Neuronal stem cell (in vitro differentiated cells): ENCODE measurements around the gene LRRC73.
A peak's percentile ranks its signal among the peaks of the same experiment; 100 is the strongest.

Source experiments
- DNase-seq: peaks from one replicate; pipeline ENCODE4 v3.0.0-alpha.2; 2013; ENCODE audit warnings: low spot score
- H2AFZ ChIP-seq: one replicate; pipeline ENCODE4 v1.6.1; 2013; ENCODE audit warnings: mild to moderate bottlenecking, low read length, inconsistent platforms
- H2AK5ac ChIP-seq: 2 replicates; pipeline ENCODE4 v1.6.1; 2013; ENCODE audit warnings: low read depth, mild to moderate bottlenecking, inconsistent platforms, low read length, moderate library complexity, mixed read lengths
- H2BK120ac ChIP-seq: 2 replicates; pipeline ENCODE4 v1.6.1; 2013; ENCODE audit warnings: low read depth, mild to moderate bottlenecking, inconsistent platforms, low read length, moderate library complexity, mixed read lengths
- H2BK12ac ChIP-seq: one replicate; pipeline ENCODE4 v1.6.1; 2013; ENCODE audit warnings: low read length, inconsistent platforms
- H2BK15ac ChIP-seq: 2 replicates; pipeline ENCODE4 v1.6.1; 2013; ENCODE audit warnings: mild to moderate bottlenecking, low read length, inconsistent platforms, mixed read lengths
- H2BK5ac ChIP-seq: one replicate; pipeline ENCODE4 v1.6.1; 2013; ENCODE audit warnings: inconsistent platforms, mild to moderate bottlenecking, low read length, moderate library complexity
- H3K14ac ChIP-seq: one replicate; pipeline ENCODE4 v1.6.1; 2013; ENCODE audit warnings: low read length, inconsistent platforms
- H3K18ac ChIP-seq: 2 replicates; pipeline ENCODE4 v1.6.1; 2013; ENCODE audit warnings: low read length, inconsistent platforms
- H3K23ac ChIP-seq: 2 replicates; pipeline ENCODE4 v1.6.1; 2013; ENCODE audit warnings: low read depth, mild to moderate bottlenecking, mixed read lengths, low read length, inconsistent platforms; ENCODE audit not compliant: poor library complexity
- H3K27ac ChIP-seq: replicated peaks from 3 replicates; pipeline ENCODE4 v1.5.1; 2013; ENCODE audit warnings: low read length, inconsistent platforms
- H3K27me3 ChIP-seq, 3 experiments: 2 replicates each; pipeline ENCODE4 v1.6.1; 2013; ENCODE audit warnings: low read length in 3 of 3, mild to moderate bottlenecking in 2 of 3, inconsistent platforms in 1 of 3, low read depth in 1 of 3, mixed read lengths in 1 of 3, moderate library complexity in 1 of 3; ENCODE audit not compliant: control insufficient read depth in 3 of 3, insufficient read depth in 3 of 3
- H3K36me3 ChIP-seq, 2 donors: replicated peaks in 1 of 2; 2 replicates each; pipeline ENCODE4 v1.6.1; 2013; ENCODE audit warnings: low read length in 2 of 2; ENCODE audit not compliant: control insufficient read depth in 2 of 2, insufficient read depth in 2 of 2
- H3K4ac ChIP-seq: 2 replicates; pipeline ENCODE4 v1.6.1; 2013; ENCODE audit warnings: inconsistent platforms, mild to moderate bottlenecking, low read length, moderate library complexity
- H3K4me1 ChIP-seq, 2 donors: 1 replicate in 1 of 2; 2 replicates in 1 of 2; pipeline ENCODE4 v1.6.1; 2013; ENCODE audit warnings: low read length in 2 of 2, low read depth in 1 of 2; ENCODE audit not compliant: control insufficient read depth in 2 of 2, insufficient read depth in 1 of 2
- H3K4me2 ChIP-seq: one replicate; pipeline ENCODE4 v1.6.1; 2013; ENCODE audit warnings: mild to moderate bottlenecking, low read length, inconsistent platforms; ENCODE audit not compliant: insufficient read depth, poor library complexity, severe bottlenecking
- H3K4me3 ChIP-seq, 2 donors: 2 replicates each; pipeline ENCODE4 v1.5.1; 2013; ENCODE audit warnings: low read length in 2 of 2, mild to moderate bottlenecking in 2 of 2, inconsistent platforms in 1 of 2, moderate library complexity in 1 of 2
- H3K79me1 ChIP-seq: one replicate; pipeline ENCODE4 v1.6.1; 2013; ENCODE audit warnings: low read depth, mild to moderate bottlenecking, inconsistent platforms, low read length, moderate library complexity
- H3K9ac ChIP-seq: one replicate; pipeline ENCODE4 v1.6.1; 2013; ENCODE audit warnings: mild to moderate bottlenecking, low read depth, low read length, inconsistent platforms; ENCODE audit not compliant: poor library complexity
- H3K9me3 ChIP-seq, 2 donors: replicated peaks in 1 of 2; 2 replicates each; pipeline versions ENCODE3 to v1.6.1; 2013; ENCODE audit warnings: low read length in 2 of 2, mild to moderate bottlenecking in 2 of 2, inconsistent platforms in 1 of 2, low read depth in 1 of 2, mixed read lengths in 1 of 2, moderate library complexity in 1 of 2; ENCODE audit not compliant: control insufficient read depth in 2 of 2, insufficient read depth in 1 of 2
- H4K8ac ChIP-seq: one replicate; pipeline ENCODE4 v1.6.1; 2013; ENCODE audit warnings: low read depth, mild to moderate bottlenecking, inconsistent platforms, low read length, moderate library complexity
- H4K91ac ChIP-seq: one replicate; pipeline ENCODE4 v1.6.1; 2013; ENCODE audit warnings: low read length, low read depth, mild to moderate bottlenecking, inconsistent platforms; ENCODE audit not compliant: poor library complexity
- WGBS, 2 donors: extraction: QIAGEN DNeasy Blood & Tissue Kit; methylation state at CpG; one replicate each; pipeline ENCODE4 v1.1.7; 2013; ENCODE audit warnings: missing lambda C conversion rate in 2 of 2, mixed read lengths in 1 of 2; ENCODE audit not compliant: insufficient read length in 2 of 2, insufficient replicate concordance in 1 of 2; ENCODE audit errors: extremely low coverage in 2 of 2; 5-methylcytosine and 5-hydroxymethylcytosine counted together

Gene LRRC73

GRCh38 chr6:43478008-43478372 lies 32.2 kb downstream of the LRRC73 start:
- H3K27ac ChIP-seq: no peak overlapping the region
- no peak for DNase-seq

GRCh38 chr6:43477235-43478007 lies 32.7 kb downstream of the LRRC73 start, which contains the start of gene TJAP1:
Gene TJAP1 (plus strand): TSS chr6:43477570. CDS start chr6:43499002, 21,432 bp downstream.
- no peak within 1 kb of the TSS for H3K27ac ChIP-seq
- H2AK5ac ChIP-seq: no peak within 1 kb of the TSS

More at GRCh38 chr6:43478008-43478372, 32.2 kb downstream of the LRRC73 start:
- H4K8ac ChIP-seq: no peak overlapping the region
- peak overlapping the region; percentile 94 for H2AFZ ChIP-seq
- no peak overlapping the region for H3K14ac ChIP-seq
- H2BK15ac ChIP-seq: no peak overlapping the region
- no peak overlapping the region for H3K18ac ChIP-seq
- no peak overlapping the region for H2AK5ac ChIP-seq
- no peak overlapping the region for H3K4ac ChIP-seq
- H2BK12ac ChIP-seq: no peak overlapping the region
- peak overlapping the region; percentile 63 to 86 for H3K4me3 ChIP-seq
- no peak overlapping the region for H4K91ac ChIP-seq
- no peak overlapping the region for H2BK120ac ChIP-seq
- H3K27me3 ChIP-seq: no peaks in the 10 kb centered on the region
- no CpG with 5 or more reads among the region's 3 CpGs for WGBS, 2 donors
- no peak overlapping the region for H3K9ac ChIP-seq
- H3K79me1 ChIP-seq: peaks cover 4% of the 10 kb centered on the region
- H3K36me3 ChIP-seq: peaks cover 0 to 12% of the 10 kb centered on the region in 2 donors
- H2BK5ac ChIP-seq: no peak overlapping the region
- H3K4me1 ChIP-seq: peaks cover 9 to 10% of the 10 kb centered on the region in 2 donors
- peak overlapping the region; percentile 47 for H3K4me2 ChIP-seq
- H3K23ac ChIP-seq: no peak overlapping the region
- H3K9me3 ChIP-seq: no peaks in the 10 kb centered on the region

GRCh38 chr6:43476746-43477145 lies 33.4 kb downstream of the LRRC73 start:
- Histone ChIP-seq H3K4me3 (peak overlapping the region in 1 of 2 donors; percentile 63), H3K27ac (no peak overlapping the region), H2BK15ac (no peak overlapping the region), H4K91ac (no peak overlapping the region), H4K8ac (no peak overlapping the region), H3K9me3 (no peaks in the 10 kb centered on the region), H3K4ac (no peak overlapping the region), H3K14ac (no peak overlapping the region), H3K27me3 (no peaks in the 10 kb centered on the region), H2BK5ac (no peak overlapping the region), H3K4me1 (peaks cover 9 to 10% of the 10 kb centered on the region in 2 donors), H3K79me1 (peaks cover 4% of the 10 kb centered on the region), H3K18ac (no peak overlapping the region), H3K23ac (no peak overlapping the region), H2AFZ (peak overlapping the region; percentile 94), H2BK12ac (no peak overlapping the region), H2BK120ac (no peak overlapping the region), H3K36me3 (peaks cover 0 to 8% of the 10 kb centered on the region in 2 donors), H2AK5ac (no peak overlapping the region), H3K9ac (no peak overlapping the region), H3K4me2 (peak overlapping the region; percentile 41)
- no peak for DNase-seq
- no CpG with 5 or more reads among the region's 2 CpGs for WGBS, 2 donors

More at GRCh38 chr6:43477235-43478007, 32.7 kb downstream of the LRRC73 start, which contains the start of gene TJAP1:
- no peaks in the 10 kb centered on the region for H3K27me3 ChIP-seq
- peak; percentile 82 for DNase-seq
- peaks cover 9 to 10% of the 10 kb centered on the region in 2 donors for H3K4me1 ChIP-seq
- WGBS, 2 donors: no CpG with 5 or more reads among the region's 34 CpGs
- H2BK12ac ChIP-seq: no peak within 1 kb of the TSS
- H3K4me3 ChIP-seq: peak within 1 kb of the TSS; percentile 63 to 86
- H4K8ac ChIP-seq: no peak within 1 kb of the TSS
- no peak within 1 kb of the TSS for H2BK5ac ChIP-seq
- H3K36me3 ChIP-seq: peaks cover 0 to 10% of the 10 kb centered on the region in 2 donors
- H4K91ac ChIP-seq: no peak within 1 kb of the TSS
- H3K79me1 ChIP-seq: peaks cover 4% of the 10 kb centered on the region
- no peak within 1 kb of the TSS for H3K14ac ChIP-seq
- peak within 1 kb of the TSS; percentile 47 for H3K4me2 ChIP-seq
- no peak within 1 kb of the TSS for H3K9ac ChIP-seq
- H3K23ac ChIP-seq: peak within 1 kb of the TSS; percentile 95
- H3K18ac ChIP-seq: no peak within 1 kb of the TSS
- H3K9me3 ChIP-seq: no peaks in the 10 kb centered on the region
- H2BK120ac ChIP-seq: no peak within 1 kb of the TSS
- H3K4ac ChIP-seq: no peak within 1 kb of the TSS
- H2BK15ac ChIP-seq: no peak within 1 kb of the TSS
- H2AFZ ChIP-seq: peak within 1 kb of the TSS; percentile 94

- Histone ChIP-seq H3K79me1 (peaks cover 4% of the 10 kb centered on the region), H3K4me1 (peaks cover 7 to 10% of the 10 kb centered on the region in 2 donors), H2BK120ac (no peak overlapping the region), H3K27ac (no peak overlapping the region), H2AK5ac (no peak overlapping the region), H3K23ac (no peak overlapping the region), H3K9me3 (no peaks in the 10 kb centered on the region), H3K36me3 (peaks cover 0 to 2% of the 10 kb centered on the region in 2 donors), H3K4ac (no peak overlapping the region), H2BK12ac (no peak overlapping the region), H3K14ac (no peak overlapping the region), H3K4me3 (no peak overlapping the region), H3K9ac (no peak overlapping the region), H4K91ac (no peak overlapping the region), H2AFZ (peak overlapping the region; percentile 52), H3K4me2 (no peak overlapping the region), H2BK5ac (no peak overlapping the region), H2BK15ac (no peak overlapping the region), H3K27me3 (no peaks in the 10 kb centered on the region), H3K18ac (no peak overlapping the region), H4K8ac (no peak overlapping the region)
- no peak for DNase-seq
- no CpG with 5 or more reads among the region's 6 CpGs for WGBS, 2 donors
Observed at GRCh38 chr6:43475516-43475915, 34.6 kb downstream of the LRRC73 start.
